NCI-H187 treated with DMSO at 0.1 percent for 48 hours (cell line): ENCODE results near the gene TPRA1.
"Not testable (repeated sequence)": the region's sequence is repeated elsewhere in the genome, so short reads cannot be mapped to it uniquely, and the experiment has no call there.

Experiments
- DNase-seq: peaks from one replicate; lab custom pipeline; 2025; lab: John Stamatoyannopoulos, UW

Gene TPRA1

DNA sequence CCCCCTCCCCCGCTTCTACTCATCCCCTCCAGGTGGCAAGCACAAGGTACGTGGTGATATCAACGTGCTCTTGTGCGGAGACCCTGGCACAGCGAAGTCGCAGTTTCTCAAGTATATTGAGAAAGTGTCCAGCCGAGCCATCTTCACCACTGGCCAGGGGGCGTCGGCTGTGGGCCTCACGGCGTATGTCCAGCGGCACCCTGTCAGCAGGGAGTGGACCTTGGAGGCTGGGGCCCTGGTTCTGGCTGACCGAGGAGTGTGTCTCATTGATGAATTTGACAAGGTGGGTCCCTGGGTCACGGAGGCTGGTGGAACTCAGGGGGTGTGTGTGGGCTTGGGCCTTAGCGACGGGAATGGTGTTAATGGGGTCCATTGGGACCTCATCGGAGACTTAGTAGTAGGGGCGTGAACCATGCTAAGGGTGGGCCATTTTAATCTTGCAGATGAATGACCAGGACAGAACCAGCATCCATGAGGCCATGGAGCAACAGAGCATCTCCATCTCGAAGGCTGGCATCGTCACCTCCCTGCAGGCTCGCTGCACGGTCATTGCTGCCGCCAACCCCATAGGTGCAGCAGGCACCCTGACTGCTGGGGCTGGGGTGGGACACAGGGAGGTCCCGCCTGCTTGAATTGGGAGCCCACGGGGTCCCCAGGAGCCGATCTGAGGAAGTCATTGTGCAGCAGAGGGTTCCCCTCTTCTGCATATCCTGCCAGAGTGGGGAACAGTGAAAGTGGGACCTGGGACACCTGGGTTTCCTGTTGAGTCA, 26.5 kb upstream of the TPRA1 start:
- no peak for DNase-seq

DNA sequence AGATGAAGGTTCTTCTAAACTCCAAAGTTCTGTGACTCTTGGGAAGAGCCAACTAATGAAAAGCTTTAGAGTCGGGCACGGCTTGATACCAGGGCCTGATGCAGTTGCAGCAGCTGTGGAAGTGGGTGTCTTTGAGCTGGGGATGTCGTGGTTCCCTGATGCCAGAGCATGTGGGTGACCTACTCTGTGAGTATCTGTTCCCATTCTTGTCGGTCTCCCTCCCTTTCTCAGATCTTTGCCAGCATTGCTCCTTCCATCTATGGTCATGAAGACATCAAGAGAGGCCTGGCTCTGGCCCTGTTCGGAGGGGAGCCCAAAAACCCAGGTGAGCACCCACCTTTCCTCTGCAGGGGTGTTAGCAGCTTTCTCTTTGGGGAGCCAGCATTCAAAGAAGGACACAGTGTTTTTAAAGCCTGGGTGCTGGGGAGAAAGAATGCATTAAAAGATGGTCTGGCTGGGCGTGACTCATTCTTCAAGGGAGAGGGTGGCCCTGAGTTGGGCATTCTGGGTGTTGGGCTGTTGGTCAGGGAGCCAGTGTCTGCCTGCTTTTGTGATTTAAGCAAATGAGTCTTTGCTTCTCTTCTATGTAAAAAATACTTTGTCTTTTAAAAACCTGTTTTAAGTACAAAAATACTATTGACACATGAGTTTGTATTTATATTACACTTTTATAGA, 25.2 kb upstream of the TPRA1 start:
- DNase-seq, result no peak

DNA sequence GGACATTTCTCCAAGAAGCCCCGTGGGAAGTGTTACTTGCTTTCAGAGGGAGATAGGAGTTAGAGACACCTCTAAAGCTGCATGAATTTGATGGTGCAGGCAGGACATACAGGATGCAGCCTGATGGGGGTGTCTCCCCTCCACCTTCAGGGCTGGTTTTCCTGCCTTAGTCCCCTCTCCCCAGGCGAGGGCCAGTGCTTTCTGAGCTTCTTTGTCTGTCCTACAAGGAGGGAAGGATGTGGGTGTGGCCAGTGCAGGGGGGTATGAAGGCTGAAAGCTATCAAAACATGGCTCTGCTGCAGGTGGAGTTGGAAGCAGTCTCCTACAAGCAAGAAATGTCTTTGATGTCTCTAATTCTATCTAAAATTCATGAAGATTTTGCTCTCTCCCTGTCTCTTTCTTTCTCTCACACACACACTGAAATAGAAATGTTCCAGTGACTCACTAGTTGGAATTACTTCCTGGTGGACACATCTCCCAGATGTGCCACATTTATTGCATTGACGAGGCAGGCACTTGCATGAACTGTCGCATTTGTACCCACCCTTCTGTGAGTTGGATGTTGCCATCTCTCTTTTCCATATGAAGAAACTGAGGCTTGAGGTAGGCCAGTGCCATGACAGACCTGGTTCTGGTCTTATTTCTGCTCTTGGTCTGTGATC, 24.5 kb upstream of the TPRA1 start:
- DNase-seq, result no peak

DNA sequence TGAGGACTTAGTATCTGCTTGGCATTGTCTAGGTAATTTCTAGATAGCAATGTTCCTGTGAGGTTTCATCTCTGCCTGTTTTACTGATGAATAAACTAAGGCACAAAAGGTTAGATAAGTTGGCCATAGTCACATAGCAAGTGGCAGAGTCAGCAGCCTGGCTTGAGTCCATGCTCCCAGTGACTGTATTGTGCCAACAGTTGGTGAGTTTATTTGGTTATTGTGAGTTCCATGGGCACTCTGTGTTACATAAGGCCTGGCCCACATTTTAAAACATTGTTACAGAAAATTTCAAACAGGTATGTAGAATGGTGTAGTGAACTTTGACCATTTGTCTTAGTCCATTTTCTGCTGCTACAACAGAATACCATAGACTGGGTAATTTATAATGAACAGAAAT, 22.9 kb upstream of the TPRA1 start:
- no peak for DNase-seq

DNA sequence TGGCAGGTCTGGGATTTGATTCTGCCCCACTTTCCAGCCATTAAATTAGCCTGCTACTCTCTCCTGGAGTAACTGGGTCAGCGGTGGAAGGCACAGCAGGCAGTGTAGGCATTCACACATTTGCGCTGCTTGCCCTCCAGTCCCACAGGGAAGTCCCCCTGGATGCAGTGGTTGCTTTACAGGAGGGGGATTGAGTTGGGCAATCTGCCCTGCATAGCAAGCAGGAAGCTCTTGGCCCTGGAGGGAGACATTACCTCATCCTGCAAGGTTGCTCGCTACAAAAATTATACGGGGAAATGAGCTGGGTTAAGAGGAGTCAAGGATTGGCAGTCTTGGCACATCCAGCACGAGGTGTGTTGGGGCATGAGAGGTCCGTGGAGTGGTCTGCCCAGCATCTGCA, 22.4 kb upstream of the TPRA1 start:
- no peak for DNase-seq

DNA sequence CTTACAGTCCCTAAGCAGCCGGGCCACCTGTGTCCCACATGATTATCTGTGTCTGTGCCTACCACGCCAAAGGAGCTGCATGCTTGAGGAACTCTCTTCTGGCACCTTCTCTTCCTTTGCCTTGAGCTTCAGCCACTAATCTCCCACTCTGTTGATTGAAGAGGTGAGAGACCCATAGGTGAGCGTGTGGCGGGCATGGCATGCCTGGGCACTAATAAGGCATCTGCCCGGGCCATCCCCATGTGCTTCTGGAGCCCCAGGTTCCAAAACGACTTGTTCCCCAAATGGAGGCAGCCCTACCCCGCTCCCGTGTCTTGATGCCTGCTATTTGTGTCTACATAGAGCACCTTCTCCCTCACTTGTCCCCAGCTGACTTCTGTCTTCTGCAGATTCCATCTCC, 20.7 kb upstream of the TPRA1 start:
- DNase-seq, result no peak

DNA sequence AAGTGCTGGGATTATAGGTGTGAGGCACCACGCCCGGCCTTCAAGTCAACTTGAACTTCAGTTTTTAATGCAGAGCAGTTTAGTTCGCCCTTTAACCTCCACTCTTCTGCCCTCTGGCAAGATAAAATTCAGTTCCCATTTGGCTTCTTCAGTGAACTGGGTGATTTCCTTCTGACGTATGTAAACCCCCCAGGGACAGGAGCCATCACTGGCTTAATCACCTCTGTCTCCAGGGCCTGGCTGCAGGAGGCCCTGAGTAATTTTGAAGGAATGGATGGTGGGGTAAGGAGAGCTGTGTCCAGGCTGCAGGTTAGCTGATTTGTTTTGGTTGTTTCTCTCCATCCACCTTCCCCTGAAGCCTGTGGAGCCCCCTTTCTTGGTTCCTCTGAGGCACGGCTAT, 19.6 kb upstream of the TPRA1 start:
- DNase-seq, result no peak

DNA sequence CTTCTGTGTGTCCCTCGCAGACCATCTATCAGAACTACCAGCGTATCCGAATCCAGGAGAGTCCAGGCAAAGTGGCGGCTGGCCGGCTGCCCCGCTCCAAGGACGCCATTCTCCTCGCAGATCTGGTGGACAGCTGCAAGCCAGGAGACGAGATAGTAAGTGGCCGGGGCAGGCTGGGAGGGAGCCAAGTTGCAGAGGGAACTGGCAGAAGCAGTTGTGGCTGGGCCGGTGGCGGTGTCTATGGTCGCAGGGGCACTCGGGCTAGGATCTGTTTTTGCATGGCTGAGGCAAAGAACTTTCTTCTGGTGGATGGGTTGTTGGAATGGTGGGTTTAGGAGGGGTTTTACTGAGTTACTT, 17.8 kb upstream of the TPRA1 start:
- no peak for DNase-seq

DNA sequence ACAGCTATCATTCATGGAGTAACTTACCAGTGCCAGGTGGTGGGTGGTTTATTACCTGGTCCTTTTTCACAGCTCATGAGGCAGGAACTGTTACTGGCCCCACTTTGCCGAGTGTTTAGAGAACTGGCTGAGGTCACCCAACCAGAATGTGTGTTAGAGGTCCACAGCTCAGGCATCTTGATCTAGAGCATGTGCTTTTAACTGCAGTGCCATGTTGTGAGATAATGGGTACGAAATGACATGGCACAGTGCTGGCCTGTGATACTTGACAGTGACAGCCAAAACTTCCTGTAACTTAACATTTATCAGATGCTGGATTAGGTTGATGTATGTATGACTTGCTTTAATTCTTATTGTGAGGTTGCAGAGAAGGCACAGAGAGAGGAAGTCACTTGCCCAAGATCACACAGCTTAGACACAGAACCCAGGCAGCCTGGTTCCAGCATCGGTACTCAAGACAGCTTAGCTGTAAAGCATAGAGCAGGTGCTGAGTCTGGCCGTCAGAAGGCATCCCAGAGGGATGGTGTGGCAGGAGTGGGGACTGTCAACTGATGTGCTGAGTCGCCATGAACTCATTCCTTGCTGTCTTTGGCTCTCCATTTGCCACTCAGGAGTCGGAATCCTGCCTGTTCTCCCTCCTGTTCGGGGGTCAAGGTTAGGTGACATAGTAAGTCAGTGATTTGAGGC, 17.3 kb upstream of the TPRA1 start:
- no peak for DNase-seq

DNA sequence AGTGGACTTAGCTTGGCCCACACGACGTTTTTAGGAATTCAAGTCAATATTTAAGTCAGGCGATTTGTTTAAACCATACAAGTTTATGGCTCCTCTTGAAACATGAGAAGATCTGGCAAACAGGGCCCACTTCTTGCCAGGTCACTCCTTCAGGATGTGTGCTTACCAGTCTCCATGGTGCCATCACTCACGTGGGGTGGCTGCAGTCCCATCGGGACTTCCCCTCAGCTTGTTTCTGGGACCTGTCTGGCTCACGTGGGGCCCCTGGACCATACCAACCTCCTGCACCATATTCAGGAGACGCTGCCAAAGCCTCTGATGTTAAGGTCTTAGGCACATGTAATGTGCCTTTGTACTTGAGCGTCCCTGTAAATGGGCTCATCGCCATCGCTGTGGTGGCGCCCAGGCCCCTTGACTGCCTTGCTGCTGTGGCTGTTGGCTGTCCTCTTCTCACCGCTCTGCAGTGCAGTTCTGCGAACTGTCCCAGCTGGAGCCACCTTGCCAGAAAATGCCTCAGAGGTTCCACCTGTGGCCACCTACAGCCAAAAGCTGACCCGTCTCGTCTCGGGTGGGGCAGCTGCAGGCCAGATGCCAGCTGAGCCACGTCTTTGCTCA, 16.6 kb upstream of the TPRA1 start:
- no peak for DNase-seq

DNA sequence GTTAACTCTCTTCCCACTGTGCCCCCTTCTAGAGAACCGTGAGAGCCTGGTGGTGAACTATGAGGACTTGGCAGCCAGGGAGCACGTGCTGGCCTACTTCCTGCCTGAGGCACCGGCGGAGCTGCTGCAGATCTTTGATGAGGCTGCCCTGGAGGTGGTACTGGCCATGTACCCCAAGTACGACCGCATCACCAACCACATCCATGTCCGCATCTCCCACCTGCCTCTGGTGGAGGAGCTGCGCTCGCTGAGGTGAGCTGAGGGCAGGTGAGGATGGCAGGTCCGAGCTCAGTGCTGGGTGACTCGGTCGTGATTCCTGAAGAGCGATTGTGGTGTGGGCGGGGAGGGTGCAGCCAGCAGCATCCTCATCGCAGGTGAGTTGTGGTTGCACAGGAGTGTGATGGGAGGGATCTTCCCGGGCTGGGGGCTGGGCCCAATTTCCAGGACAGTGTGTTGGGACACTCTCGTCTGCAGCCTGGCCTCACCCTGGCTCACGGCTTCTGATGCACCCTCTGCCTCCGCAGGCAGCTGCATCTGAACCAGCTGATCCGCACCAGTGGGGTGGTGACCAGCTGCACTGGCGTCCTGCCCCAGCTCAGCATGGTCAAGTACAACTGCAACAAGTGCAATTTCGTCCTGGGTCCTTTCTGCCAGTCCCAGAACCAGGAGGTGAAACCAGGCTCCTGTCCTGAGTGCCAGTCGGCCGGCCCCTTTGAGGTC, 15.7 kb upstream of the TPRA1 start:
- DNase-seq, result no peak

DNA sequence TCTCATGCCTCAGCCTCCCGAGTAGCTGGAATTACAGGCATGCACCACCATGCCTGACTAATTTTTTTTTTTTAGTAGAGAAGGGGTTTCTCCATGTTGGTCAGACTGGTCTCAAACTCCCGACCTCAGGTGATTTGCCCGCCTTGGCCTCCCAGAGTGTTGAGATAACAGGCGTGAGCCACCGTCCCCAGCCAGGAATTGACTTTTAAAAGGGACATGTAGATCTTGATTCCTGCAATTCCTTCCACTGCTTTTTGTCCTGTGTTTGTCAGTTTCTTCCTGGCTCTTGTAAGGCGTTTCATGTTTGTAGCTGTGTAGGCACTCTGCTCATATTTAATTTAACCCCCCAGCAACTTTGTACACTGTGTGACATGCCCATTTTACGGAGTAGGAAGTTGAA, 15.0 kb upstream of the TPRA1 start:
- not testable (repeated sequence) for DNase-seq

DNA sequence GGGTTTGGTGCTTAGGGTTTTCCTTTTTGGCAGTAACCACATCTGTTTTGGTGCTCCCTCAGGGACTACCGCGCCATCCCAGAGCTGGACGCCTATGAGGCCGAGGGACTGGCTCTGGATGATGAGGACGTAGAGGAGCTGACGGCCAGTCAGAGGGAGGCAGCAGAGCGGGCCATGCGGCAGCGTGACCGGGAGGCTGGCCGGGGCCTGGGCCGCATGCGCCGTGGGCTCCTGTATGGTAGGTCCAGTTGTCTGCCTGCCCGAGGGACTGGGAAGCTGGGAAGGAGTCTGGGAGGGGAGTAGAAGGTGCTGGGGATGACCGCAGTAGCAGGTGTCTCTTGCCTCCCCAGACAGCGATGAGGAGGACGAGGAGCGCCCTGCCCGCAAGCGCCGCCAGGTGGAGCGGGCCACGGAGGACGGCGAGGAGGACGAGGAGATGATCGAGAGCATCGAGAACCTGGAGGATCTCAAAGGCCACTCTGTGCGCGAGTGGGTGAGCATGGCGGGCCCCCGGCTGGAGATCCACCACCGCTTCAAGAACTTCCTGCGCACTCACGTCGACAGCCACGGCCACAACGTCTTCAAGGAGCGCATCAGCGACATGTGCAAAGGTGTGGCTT, 14.1 kb upstream of the TPRA1 start:
- DNase-seq, result no peak

DNA sequence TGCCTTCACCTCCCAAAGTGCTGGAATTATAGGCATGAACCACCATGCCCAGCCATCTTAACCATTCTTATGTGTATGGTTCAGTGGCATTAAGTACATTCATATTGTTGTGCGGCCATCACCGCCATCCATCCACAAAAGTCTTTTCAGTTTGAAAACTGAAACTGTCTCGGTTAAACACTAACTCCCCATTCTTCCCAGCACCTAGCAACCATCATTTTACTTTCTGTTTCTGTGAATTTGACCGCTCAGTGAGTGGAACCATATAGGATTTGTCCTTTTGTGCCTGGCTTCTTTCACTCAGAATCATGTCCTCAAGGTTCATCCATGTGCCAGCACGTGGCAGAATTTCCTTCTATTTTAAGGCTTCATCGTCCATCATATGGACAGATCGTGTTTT, 13.5 kb upstream of the TPRA1 start:
- DNase-seq, result no peak

DNA sequence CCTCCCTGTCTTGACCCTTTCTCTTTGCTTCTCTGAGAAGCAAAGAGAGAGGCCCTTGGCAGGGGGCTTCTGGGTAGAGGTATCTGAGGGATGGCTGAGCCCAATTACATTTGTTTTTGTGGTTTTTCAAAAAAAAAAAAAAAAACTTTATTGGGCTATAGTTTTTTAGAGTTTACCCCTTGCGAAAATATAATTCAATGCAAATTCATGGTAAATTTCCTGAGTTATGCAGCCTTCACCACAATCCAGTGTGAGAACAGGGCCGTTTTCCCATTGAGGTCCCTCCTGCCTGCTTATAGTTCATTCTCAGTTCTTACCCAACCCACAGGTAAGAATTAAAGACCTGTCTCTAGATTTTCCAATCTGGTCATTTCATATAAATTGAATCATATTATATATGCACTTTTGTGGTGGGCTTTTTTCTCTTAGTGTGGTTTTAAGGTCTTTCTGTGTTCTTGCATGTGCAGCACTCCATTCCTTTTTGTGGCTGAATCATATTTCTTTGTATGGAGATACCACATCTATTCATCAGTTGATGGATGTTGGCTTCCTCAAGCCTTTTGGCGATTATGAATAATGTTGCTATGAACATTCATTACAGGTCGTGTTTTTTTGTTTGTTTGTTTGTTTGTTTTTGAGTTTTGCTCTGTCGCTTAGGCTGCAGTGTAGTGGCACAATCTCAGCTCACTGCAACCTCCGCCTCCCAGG, 10.4 kb upstream of the TPRA1 start:
- DNase-seq, result no peak

DNA sequence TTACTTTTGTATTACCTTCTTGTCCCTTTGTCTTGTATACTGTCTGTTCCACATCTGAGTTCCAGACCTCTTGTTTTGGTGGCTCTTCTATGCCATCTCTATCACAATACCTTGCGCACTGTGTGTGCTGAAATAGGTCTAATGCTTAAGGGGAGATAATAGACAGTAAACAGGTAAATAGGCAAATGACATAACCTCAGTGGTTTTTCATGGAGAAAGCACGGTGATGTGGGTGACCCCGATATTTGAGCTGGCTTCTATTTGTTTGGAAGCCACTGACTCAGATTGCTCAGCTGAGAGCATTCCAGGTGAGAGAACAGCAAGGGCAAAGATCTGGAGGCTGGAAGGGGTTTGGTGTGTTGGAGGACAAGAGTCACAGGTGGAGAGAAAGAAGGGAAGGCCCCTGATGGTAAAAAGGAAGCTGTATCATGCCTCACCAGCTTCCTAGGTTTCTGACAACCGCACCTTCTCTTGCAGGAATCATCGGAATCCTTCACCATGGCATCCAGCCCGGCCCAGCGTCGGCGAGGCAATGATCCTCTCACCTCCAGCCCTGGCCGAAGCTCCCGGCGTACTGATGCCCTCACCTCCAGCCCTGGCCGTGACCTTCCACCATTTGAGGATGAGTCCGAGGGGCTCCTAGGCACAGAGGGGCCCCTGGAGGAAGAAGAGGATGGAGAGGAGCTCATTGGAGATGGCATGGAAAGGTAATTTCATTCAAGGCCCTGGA, 8.5 kb upstream of the TPRA1 start:
- DNase-seq, result no peak

DNA sequence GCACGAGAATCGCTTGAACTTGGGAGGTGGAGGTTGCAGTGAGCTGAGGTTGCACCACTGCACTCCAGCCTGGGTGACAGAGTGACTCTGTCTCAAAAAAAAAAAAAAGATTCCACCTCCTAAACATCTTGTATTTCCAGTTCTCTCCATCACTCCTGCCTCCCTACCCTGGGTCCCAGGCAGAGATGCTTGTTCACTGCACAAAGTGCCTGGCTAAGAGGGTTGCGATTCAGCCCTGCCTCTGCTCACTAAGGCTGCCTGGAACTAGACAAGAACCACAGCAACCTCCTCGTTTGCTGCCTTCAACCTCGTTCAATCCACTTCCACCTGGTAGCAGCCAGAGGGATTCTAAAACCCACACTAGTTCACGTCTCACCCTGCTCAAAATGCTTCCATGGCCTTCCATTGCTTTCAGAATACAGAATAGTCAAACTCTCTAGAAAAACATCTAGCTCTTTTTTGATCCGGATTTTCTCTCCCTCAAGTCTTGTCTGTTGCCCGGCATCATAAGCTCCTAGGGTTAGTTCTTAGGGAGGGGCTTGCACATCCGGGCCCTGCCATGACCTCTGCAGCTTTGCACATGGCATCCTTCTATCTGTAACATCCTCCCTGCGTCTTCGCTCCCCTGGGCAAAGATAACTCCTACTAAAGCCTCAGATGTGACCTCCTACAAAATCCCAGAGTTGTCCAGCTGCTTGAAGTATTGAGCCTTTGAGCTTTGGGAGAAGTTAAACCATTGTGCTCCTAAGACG, 6.7 kb upstream of the TPRA1 start:
- no peak for DNase-seq

DNA sequence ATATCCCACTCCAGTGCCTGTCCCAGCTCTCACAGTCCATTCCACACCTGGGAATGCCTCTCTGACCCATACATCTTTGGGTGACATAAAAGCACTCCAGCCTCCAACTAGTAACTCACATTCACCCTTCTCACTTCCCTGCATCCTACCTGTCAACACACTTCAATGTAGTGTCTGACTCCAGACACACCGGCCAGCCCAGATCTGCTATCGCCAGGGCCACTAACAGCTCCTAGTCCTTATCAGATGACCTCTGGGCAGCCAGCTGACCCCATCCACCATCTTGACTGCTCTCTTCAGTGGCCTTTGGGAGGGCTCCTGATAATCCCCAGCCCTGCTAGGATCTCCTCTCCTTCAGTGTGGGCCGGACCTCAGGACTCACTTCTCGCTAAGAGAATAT, 4.8 kb upstream of the TPRA1 start:
- no peak for DNase-seq

DNA sequence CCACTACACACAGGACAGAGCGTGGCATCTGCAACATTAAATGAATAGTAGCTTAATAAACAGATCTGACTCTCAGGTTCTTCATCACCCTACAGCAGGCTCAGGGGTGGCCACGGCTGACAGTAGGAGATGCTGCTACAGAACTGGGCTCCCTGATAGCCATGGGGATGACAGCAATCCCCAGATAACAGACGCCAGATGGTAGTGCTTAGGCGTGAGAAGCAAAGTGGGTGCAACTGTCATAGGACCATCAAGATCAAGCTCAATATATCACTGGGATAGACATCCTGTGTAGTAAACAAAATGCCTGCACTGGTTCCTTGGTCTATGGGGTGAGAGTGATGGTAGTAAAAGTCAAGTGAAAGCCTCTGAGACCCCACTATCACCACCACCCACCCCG, 2.6 kb upstream of the TPRA1 start:
- DNase-seq, result no peak
